Measurements from ENCODE around the gene STAT1. TPM values are rescaled to one million over a fixed set of nuclear protein-coding genes. Genes with fewer than 3 reads are reported as not detected.

STAT1 gene
- total RNA-seq, 1 donor from 2014 or later, result 85.1 TPM

- H3K27ac Mint-ChIP-seq, result no peak overlapping the region
- no peak for DNase-seq
- H3K36me3 Mint-ChIP-seq (ENCODE audit: low read depth), result peaks cover 75% of the 10 kb centered on the region
- intact Hi-C loops (cut with micrococcal nuclease), result no loop called here
- H3K4me1 Mint-ChIP-seq, result no peaks in the 10 kb centered on the region
- no peak for TF ChIP-seq CTCF (IDR thresholded peaks at IDR 0.05)
- no peak for ATAC-seq (ENCODE audit: low read depth)
- CTCF ChIA-PET, result no interaction called here
- POLR2A ChIA-PET, result no interaction called here
- H3K27me3 Mint-ChIP-seq, result no peaks in the 10 kb centered on the region
- no peaks in the 10 kb centered on the region for H3K9me3 Mint-ChIP-seq
- H3K4me3 Mint-ChIP-seq, result no peak overlapping the region
Measured at GRCh38 chr2:190920085-190920484, 93.9 kb downstream of the STAT1 start.

Other genes starting within 250 kb of the STAT1 start
- gene GLS, start 133.3 kb downstream of the STAT1 start, total RNA-seq, result 212 and 255 TPM in 2 replicates
- gene STAT4, start 136.8 kb upstream of the STAT1 start, total RNA-seq, result 15.1 and 16.5 TPM in 2 replicates
- 2.5 and 2.7 TPM in 2 replicates for gene MYO1B, start 231.2 kb upstream of the STAT1 start, total RNA-seq

All from activated B cell treated with CpG ODN at 0.5 μM for 24 hours (primary cell).